GM15510 (cell line): ENCODE measurements around the gene RDH13.

ENCODE experiments used
- POLR2A ChIP-seq: IDR thresholded peaks from 3 replicates; pipeline ENCODE4 v1.6.1; 2011; ENCODE audit warnings: borderline replicate concordance; ENCODE audit not compliant: insufficient read length; ENCODE audit errors: extremely low read depth

Gene RDH13

GRCh38 chr19:55095260-55096060 is 32.5 kb upstream of the RDH13 start:
- no peak for TF ChIP-seq POLR2A

- no peak for TF ChIP-seq POLR2A
These were observed 31.7 kb upstream of the RDH13 start for GRCh38 chr19:55094456-55095259.

- no peak for TF ChIP-seq POLR2A
These were observed 29.7 kb upstream of the RDH13 start for GRCh38 chr19:55092423-55093318.

GRCh38 chr19:55091955-55092354 is 29.0 kb upstream of the RDH13 start:
- no peak for TF ChIP-seq POLR2A

GRCh38 chr19:55091126-55091910 is 28.4 kb upstream of the RDH13 start:
- no peak for TF ChIP-seq POLR2A

GRCh38 chr19:55090564-55090963 is 27.6 kb upstream of the RDH13 start:
- TF ChIP-seq POLR2A = no peak

- no peak for TF ChIP-seq POLR2A
These were observed 26.5 kb upstream of the RDH13 start for GRCh38 chr19:55089342-55089944.

- no peak for TF ChIP-seq POLR2A
These were observed 25.8 kb upstream of the RDH13 start for GRCh38 chr19:55088543-55089341.

GRCh38 chr19:55088021-55088451 is 25.1 kb upstream of the RDH13 start:
- TF ChIP-seq POLR2A = no peak

- no peak for TF ChIP-seq POLR2A
These were observed 24.6 kb upstream of the RDH13 start for GRCh38 chr19:55087542-55087901.

GRCh38 chr19:55086730-55087541 is 24.0 kb upstream of the RDH13 start:
- TF ChIP-seq POLR2A = no peak
